PFSK-1 (cell line): Measurements from ENCODE around the gene GABRA5.

Experiments
- FOXP2 ChIP-seq: optimal IDR thresholded peaks from 2 replicates; pipeline ENCODE3; 2011; ENCODE audit warnings: borderline replicate concordance, control low read depth, inconsistent platforms; ENCODE audit not compliant: insufficient read depth; ENCODE audit errors: extremely low read length, extremely low read depth
- POLR2AphosphoS5 ChIP-seq: IDR thresholded peaks from 2 replicates; pipeline ENCODE4 v1.6.1; 2012; ENCODE audit warnings: low read depth, mild to moderate bottlenecking, control low read depth, low read length, moderate library complexity
- SIN3A ChIP-seq: IDR thresholded peaks from 2 replicates; pipeline ENCODE4 v1.6.1; 2012; ENCODE audit warnings: mild to moderate bottlenecking, low read length, moderate library complexity, borderline replicate concordance; ENCODE audit not compliant: insufficient read depth
- TAF1 ChIP-seq: IDR thresholded peaks from 2 replicates; pipeline ENCODE4 v1.6.1; 2012; ENCODE audit warnings: low read length, control low read depth, borderline replicate concordance; ENCODE audit not compliant: insufficient read depth
- TF ChIP-seq, protein P1 (sequence below), 2 experiments: IDR thresholded peaks; 2 replicates each; pipeline versions ENCODE4 v1.6.1 to v1.8.0; 2011 to 2012; ENCODE audit warnings: low read depth in 2 of 2, low read length in 2 of 2, control low read depth in 1 of 2, inconsistent platforms in 1 of 2, mild to moderate bottlenecking in 1 of 2, moderate library complexity in 1 of 2; ENCODE audit not compliant: insufficient read depth in 1 of 2

GABRA5 gene

DNA sequence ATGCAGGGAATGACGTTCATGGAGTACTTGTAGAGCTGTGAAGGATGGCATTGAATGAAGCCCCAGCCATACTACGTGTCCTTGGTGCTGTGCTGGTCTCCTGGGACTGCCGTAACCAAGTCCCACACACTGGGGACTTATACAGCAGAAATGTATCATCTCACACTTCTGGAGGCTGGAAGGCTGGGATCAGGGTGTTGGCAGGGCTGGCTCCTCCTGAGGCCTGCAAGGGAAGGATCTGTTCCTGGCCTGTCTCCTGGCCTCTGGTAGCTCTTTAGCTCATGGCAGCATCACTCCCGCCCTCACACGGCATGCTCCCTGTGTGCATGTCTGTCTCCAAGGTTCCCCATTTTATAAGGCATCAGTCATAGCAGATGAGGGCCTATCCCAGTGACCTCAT, 74.6 kb downstream of the GABRA5 start:
- no peak for TF ChIP-seq TAF1
- TF ChIP-seq FOXP2 = no peak
- TF ChIP-seq SIN3A = no peak
- no peak for TF ChIP-seq POLR2AphosphoS5
- TF ChIP-seq, protein P1, sequence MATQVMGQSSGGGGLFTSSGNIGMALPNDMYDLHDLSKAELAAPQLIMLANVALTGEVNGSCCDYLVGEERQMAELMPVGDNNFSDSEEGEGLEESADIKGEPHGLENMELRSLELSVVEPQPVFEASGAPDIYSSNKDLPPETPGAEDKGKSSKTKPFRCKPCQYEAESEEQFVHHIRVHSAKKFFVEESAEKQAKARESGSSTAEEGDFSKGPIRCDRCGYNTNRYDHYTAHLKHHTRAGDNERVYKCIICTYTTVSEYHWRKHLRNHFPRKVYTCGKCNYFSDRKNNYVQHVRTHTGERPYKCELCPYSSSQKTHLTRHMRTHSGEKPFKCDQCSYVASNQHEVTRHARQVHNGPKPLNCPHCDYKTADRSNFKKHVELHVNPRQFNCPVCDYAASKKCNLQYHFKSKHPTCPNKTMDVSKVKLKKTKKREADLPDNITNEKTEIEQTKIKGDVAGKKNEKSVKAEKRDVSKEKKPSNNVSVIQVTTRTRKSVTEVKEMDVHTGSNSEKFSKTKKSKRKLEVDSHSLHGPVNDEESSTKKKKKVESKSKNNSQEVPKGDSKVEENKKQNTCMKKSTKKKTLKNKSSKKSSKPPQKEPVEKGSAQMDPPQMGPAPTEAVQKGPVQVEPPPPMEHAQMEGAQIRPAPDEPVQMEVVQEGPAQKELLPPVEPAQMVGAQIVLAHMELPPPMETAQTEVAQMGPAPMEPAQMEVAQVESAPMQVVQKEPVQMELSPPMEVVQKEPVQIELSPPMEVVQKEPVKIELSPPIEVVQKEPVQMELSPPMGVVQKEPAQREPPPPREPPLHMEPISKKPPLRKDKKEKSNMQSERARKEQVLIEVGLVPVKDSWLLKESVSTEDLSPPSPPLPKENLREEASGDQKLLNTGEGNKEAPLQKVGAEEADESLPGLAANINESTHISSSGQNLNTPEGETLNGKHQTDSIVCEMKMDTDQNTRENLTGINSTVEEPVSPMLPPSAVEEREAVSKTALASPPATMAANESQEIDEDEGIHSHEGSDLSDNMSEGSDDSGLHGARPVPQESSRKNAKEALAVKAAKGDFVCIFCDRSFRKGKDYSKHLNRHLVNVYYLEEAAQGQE (IDR thresholded peaks at IDR 0.05; ENCODE audit: insufficient read depth in 1 of 2, low read depth in 2 of 2, low read length in 2 of 2) = no peak

- TF ChIP-seq TAF1 = no peak
- TF ChIP-seq FOXP2 = no peak
- TF ChIP-seq POLR2AphosphoS5 = no peak
- no peak for TF ChIP-seq SIN3A
- TF ChIP-seq, protein P1 (IDR thresholded peaks at IDR 0.05; ENCODE audit: insufficient read depth in 1 of 2, low read depth in 2 of 2, low read length in 2 of 2) = no peak
These were observed 77.0 kb downstream of the GABRA5 start for GRCh38 chr15:26943866-26944265.

- TF ChIP-seq POLR2AphosphoS5 (no peak), TAF1 (no peak)
These were observed 78.2 kb downstream of the GABRA5 start for GRCh38 chr15:26945046-26945445.

DNA sequence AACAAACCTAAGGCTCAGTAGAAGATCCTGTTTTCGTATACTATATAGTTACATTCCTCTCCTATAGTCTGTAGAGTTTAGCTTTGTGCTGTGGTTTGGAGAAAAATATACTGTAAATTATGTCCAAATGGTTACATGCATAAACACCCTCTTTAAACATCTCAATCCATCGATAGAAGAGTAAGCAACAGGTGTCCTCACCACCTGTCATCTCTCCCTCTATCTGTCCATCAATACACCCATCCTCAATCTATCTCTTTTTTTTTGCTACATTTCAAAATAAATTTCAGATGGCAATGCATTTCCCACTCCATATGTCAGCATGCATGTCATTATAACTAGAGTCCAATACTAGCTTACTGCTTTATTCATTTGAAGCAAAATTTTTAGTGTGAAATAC, 83.1 kb downstream of the GABRA5 start:
- TF ChIP-seq FOXP2 = no peak
- no peak for TF ChIP-seq SIN3A
- TF ChIP-seq, protein P1 (IDR thresholded peaks at IDR 0.05; ENCODE audit: insufficient read depth in 1 of 2, low read depth in 2 of 2, low read length in 2 of 2) = no peak
- TF ChIP-seq TAF1 = no peak
- no peak for TF ChIP-seq POLR2AphosphoS5

- TF ChIP-seq SIN3A (no peak), POLR2AphosphoS5 (no peak), FOXP2 (no peak), TAF1 (no peak)
- TF ChIP-seq, protein P1 (IDR thresholded peaks at IDR 0.05; ENCODE audit: insufficient read depth in 1 of 2, low read depth in 2 of 2, low read length in 2 of 2) = no peak
These were observed 87.5 kb downstream of the GABRA5 start for GRCh38 chr15:26954403-26954802.
